GM12801 (cell line): ENCODE measurements around the gene HSD11B1.

ENCODE experiments used
- CTCF ChIP-seq: IDR thresholded peaks from one replicate; pipeline ENCODE4 v1.5.1; 2011; ENCODE audit warnings: control low read depth; ENCODE audit not compliant: insufficient read length; ENCODE audit errors: extremely low read depth

HSD11B1 gene

GRCh38 chr1:209749205-209749604, 44.6 kb downstream of the HSD11B1 start:
- no peak for TF ChIP-seq CTCF

GRCh38 chr1:209749670-209750323, 45.2 kb downstream of the HSD11B1 start:
- no peak for TF ChIP-seq CTCF

GRCh38 chr1:209751627-209752231, 47.1 kb downstream of the HSD11B1 start:
- no peak for TF ChIP-seq CTCF

GRCh38 chr1:209752890-209753289, 48.2 kb downstream of the HSD11B1 start:
- no peak for TF ChIP-seq CTCF

GRCh38 chr1:209755256-209755655, 50.6 kb downstream of the HSD11B1 start:
- TF ChIP-seq CTCF = no peak

GRCh38 chr1:209755926-209756614, 51.4 kb downstream of the HSD11B1 start, which contains the start of gene TRAF3IP3:
TSS of gene TRAF3IP3 (plus strand) at chr1:209756053. CDS start at chr1:209760040, 3,987 bp downstream.
- no peak for TF ChIP-seq CTCF

GRCh38 chr1:209756615-209757445, 52.2 kb downstream of the HSD11B1 start:
- no peak for TF ChIP-seq CTCF
